ENCODE results near the gene RBM14.
A peak's percentile ranks its signal among the peaks of the same experiment; 100 is the strongest.
"Not testable (repeated sequence)": the region's sequence is repeated elsewhere in the genome, so short reads cannot be mapped to it uniquely, and the experiment has no call there.

Gene RBM14

DNA sequence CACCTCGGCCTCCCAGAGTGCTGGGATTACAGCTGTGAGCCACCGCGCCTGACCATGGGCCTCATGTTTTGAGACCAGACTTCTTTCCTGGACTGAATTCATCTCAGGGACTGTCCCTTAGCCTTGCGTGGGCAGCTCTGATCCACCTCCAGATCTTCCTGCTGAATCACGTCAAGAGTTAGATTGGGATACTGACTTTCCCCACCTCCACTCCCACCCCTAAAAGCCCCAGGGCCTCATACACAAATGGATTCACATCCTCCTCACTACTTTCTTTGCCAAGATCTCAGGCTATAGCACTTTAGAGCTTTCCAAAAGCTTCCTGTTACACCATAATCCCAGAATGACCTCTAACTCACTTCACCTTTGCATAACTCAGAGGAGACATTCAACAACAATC lies 35.6 kb upstream of the RBM14 start:
- H3K4me3 ChIP-seq, result no peak overlapping the region
- no peak for TF ChIP-seq EZH2 (IDR thresholded peaks at IDR 0.05)
- TF ChIP-seq FOXP2 (optimal IDR thresholded peaks at IDR 0.05; ENCODE audit: control extremely low read depth, extremely low read length, insufficient read depth), result no peak
- no peak for TF ChIP-seq POLR2AphosphoS5 (IDR thresholded peaks at IDR 0.05; ENCODE audit: borderline replicate concordance, low read depth, low read length)
- no peak for DNase-seq (ENCODE audit: low read depth, low spot score)

DNA sequence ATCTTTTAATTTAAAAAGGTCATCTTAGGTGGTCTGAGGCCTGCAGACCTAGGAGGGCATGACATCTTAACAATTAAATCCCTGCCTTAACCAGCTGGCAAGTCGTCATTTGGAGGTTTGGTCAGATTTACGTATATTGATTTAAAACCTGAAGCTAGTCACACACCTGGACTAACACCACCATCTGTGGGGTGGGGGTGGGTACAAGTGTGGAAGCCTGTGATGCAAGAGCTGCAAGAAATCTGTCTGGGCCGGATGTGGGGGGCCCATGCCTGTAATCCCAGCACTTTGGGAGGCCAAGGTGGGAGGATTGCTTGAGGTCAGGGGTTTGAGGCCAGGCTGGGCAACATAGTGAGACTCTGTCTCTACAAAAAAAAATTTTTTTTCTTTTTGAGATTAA lies 35.2 kb upstream of the RBM14 start:
- TF ChIP-seq POLR2AphosphoS5 (IDR thresholded peaks at IDR 0.05; ENCODE audit: borderline replicate concordance, low read depth, low read length) (no peak), EZH2 (IDR thresholded peaks at IDR 0.05) (no peak), FOXP2 (optimal IDR thresholded peaks at IDR 0.05; ENCODE audit: control extremely low read depth, extremely low read length, insufficient read depth) (no peak)
- Histone ChIP-seq H3K9ac (ENCODE audit: insufficient read length) (no peak overlapping the region), H3K4me3 (no peak overlapping the region), H3K36me3 (ENCODE audit: insufficient read depth, low read length) (no peaks in the 10 kb centered on the region), H3K27ac (no peak overlapping the region), H3K9me3 (ENCODE audit: low read depth, low read length) (no peaks in the 10 kb centered on the region)
- no peak for DNase-seq (ENCODE audit: low read depth, low spot score)

More for the DNA sequence above, 35.6 kb upstream of the RBM14 start:
- Histone ChIP-seq H3K9me3 (ENCODE audit: low read depth, low read length) (no peaks in the 10 kb centered on the region), H3K36me3 (ENCODE audit: insufficient read depth, low read length) (no peaks in the 10 kb centered on the region), H3K27ac (no peak overlapping the region), H3K9ac (ENCODE audit: insufficient read length) (no peak overlapping the region)

DNA sequence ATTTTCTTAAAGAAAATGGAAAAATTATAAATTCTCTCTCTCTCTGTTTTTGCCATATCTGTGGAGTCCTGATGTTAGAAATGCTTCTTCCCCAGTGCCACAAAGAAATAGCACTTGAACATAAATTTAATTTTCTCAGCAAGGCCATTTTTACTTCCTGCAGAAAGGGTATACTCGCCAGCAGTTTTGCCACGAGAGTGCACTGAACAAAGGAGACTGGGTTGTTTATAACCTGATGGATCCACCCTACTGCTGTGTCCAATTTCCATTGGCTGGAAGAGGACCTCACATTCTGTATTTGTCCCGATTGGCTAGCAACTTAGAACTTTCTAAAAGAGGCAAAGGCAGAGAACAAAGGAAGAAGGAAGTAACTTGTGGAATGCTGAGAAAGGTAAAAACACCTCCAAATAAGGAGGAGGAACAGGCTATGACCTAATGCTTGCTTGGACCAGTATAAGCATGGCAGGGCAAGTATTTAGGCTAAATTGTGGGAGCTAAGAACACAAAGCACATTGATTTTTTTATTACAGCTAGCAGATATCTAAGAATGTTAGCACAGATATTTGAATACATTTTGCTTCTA lies 33.8 kb upstream of the RBM14 start:
- not testable (repeated sequence) for H3K9ac ChIP-seq (ENCODE audit: insufficient read length); H3K9me3 ChIP-seq (ENCODE audit: low read depth, low read length); H3K27ac ChIP-seq; H3K4me3 ChIP-seq; DNase-seq (ENCODE audit: low read depth, low spot score); H3K36me3 ChIP-seq (ENCODE audit: insufficient read depth, low read length)

DNA sequence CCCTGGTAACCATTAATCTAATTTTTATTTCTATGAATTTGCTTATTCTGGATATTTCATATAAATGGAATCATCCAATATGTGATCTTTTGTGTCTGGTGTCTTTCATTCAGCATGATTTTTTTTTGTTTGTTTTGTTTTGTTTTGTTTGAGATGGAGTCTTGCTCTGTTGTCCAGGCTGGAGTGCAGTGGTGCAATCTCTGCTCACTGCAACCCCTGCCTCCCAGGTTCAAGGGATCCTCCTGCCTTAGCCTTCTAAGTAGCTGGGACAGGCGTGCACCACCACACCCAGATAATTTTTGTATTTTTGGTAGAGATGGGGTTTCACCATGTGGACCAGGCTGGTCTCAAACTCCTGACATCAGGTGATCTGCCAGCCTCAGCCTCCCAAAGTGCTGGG lies 31.0 kb upstream of the RBM14 start:
- H3K36me3 ChIP-seq (ENCODE audit: insufficient read depth, low read length); H3K9me3 ChIP-seq (ENCODE audit: low read depth, low read length); DNase-seq (ENCODE audit: low read depth, low spot score); H3K9ac ChIP-seq (ENCODE audit: insufficient read length); H3K27ac ChIP-seq; H3K4me3 ChIP-seq: not testable (repeated sequence)

DNA sequence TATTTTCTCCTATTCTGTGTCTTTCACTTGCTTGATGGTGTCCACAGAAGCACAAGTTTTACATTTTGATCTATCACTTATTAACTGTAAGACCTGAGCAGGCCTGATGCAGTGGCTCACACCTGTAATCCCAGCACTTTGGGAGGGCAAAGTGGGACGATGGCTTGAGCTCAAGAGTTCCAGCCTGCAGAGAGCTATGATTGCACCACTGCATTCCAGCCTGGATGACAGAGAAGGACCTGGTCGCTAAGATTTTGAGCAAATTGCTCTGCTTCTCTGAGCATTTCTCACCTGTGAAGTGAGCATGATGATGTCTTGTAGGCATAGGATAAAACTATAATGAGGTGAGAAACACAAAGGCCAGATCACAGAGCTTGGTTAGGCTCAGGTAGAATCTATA lies 30.3 kb upstream of the RBM14 start:
- no peak for DNase-seq (ENCODE audit: low read depth, low spot score)
- H3K27ac ChIP-seq, result no peak overlapping the region
- H3K9ac ChIP-seq (ENCODE audit: insufficient read length), result no peak overlapping the region
- no peak for TF ChIP-seq POLR2AphosphoS5 (IDR thresholded peaks at IDR 0.05; ENCODE audit: borderline replicate concordance, low read depth, low read length)
- no peak for TF ChIP-seq FOXP2 (optimal IDR thresholded peaks at IDR 0.05; ENCODE audit: control extremely low read depth, extremely low read length, insufficient read depth)
- no peak for TF ChIP-seq EZH2 (IDR thresholded peaks at IDR 0.05)
- no peaks in the 10 kb centered on the region for H3K36me3 ChIP-seq (ENCODE audit: insufficient read depth, low read length)
- no peaks in the 10 kb centered on the region for H3K9me3 ChIP-seq (ENCODE audit: low read depth, low read length)
- no peak overlapping the region for H3K4me3 ChIP-seq

DNA sequence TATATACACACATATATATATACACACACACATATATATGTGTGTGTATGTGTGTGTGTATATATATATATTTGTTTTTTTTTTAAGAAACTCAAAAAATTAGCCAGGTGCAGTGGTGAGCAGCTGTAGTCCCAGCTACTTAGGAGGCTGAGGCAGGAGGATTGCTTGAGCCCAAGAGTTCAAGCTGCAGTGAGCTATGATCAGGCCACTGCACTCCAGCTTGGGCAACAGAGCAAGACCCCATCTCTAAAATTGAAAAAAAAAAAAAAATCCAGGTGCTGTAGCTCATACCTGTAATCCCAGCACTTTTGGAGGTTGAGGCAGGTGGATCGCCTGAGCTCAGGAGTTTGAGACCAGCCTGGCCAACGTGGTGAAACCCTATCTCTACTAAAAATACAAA lies 27.1 kb upstream of the RBM14 start:
- H3K27ac ChIP-seq; H3K9ac ChIP-seq (ENCODE audit: insufficient read length); DNase-seq (ENCODE audit: low read depth, low spot score); H3K9me3 ChIP-seq (ENCODE audit: low read depth, low read length); H3K36me3 ChIP-seq (ENCODE audit: insufficient read depth, low read length); H3K4me3 ChIP-seq: not testable (repeated sequence)

DNA sequence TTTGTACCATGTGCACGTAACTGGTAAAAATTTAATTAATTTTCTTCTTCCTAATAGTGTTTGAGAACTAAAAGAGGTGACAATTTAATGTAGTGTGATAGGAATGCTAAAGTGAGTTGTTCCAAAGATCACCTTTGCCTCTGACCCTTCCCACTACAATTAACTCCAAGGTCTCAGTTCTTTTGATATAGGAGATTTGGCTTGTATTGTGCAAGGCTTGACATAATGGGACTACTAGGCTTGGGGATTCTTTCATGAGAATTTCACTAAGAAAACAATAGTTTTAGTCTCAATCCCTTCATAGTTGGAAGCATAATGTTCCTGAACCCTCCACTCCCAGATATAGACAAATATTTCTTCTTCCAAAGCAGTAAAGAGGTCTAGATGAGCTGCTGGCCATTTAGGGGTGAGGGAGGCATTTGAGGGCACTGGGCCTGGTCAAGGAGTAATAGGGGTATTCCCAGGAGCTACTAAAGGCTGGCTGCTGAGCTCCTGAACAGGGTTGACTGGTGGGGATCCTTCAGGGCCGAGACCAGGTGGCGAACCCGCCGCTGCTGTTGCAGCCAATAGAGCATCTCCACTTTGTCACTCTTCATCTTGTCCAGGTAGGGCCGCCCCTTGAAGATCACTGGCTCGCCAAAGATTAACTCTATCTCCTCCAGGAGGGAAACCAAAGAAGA lies 26.3 kb upstream of the RBM14 start:
- no peak overlapping the region for H3K9ac ChIP-seq (ENCODE audit: insufficient read length)
- no peak for DNase-seq (ENCODE audit: low read depth, low spot score)
- TF ChIP-seq POLR2AphosphoS5 (IDR thresholded peaks at IDR 0.05; ENCODE audit: borderline replicate concordance, low read depth, low read length) (no peak), FOXP2 (optimal IDR thresholded peaks at IDR 0.05; ENCODE audit: control extremely low read depth, extremely low read length, insufficient read depth) (no peak), EZH2 (IDR thresholded peaks at IDR 0.05) (no peak)
- no peaks in the 10 kb centered on the region for H3K9me3 ChIP-seq (ENCODE audit: low read depth, low read length)
- H3K27ac ChIP-seq, result no peak overlapping the region
- no peaks in the 10 kb centered on the region for H3K36me3 ChIP-seq (ENCODE audit: insufficient read depth, low read length)
- no peak overlapping the region for H3K4me3 ChIP-seq

DNA sequence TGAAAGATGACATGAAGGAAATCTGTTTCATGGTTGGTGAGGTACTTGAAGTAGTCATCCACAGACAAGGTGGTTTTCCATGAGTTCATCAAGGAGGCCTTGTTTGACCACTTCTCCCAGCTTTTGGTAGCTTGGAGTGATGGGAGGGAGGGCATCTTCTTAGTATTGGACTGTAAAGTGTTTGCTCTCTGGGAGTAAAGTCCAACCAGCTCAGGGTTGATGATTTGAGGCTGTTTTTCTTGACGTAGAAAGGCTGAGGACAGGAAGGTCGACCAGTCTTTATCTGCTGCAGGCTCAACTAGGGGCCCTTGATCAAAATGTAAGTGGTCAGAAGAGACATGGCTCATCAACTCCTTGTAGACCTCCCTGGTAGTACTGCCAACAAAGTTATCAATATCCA lies 25.3 kb upstream of the RBM14 start:
- DNase-seq (ENCODE audit: low read depth, low spot score), result no peak
- no peaks in the 10 kb centered on the region for H3K36me3 ChIP-seq (ENCODE audit: insufficient read depth, low read length)
- H3K9me3 ChIP-seq (ENCODE audit: low read depth, low read length), result no peaks in the 10 kb centered on the region
- H3K9ac ChIP-seq (ENCODE audit: insufficient read length), result no peak overlapping the region
- no peak overlapping the region for H3K27ac ChIP-seq
- TF ChIP-seq FOXP2 (optimal IDR thresholded peaks at IDR 0.05; ENCODE audit: control extremely low read depth, extremely low read length, insufficient read depth), result no peak
- no peak for TF ChIP-seq EZH2 (IDR thresholded peaks at IDR 0.05)
- no peak for TF ChIP-seq POLR2AphosphoS5 (IDR thresholded peaks at IDR 0.05; ENCODE audit: borderline replicate concordance, low read depth, low read length)
- no peak overlapping the region for H3K4me3 ChIP-seq

DNA sequence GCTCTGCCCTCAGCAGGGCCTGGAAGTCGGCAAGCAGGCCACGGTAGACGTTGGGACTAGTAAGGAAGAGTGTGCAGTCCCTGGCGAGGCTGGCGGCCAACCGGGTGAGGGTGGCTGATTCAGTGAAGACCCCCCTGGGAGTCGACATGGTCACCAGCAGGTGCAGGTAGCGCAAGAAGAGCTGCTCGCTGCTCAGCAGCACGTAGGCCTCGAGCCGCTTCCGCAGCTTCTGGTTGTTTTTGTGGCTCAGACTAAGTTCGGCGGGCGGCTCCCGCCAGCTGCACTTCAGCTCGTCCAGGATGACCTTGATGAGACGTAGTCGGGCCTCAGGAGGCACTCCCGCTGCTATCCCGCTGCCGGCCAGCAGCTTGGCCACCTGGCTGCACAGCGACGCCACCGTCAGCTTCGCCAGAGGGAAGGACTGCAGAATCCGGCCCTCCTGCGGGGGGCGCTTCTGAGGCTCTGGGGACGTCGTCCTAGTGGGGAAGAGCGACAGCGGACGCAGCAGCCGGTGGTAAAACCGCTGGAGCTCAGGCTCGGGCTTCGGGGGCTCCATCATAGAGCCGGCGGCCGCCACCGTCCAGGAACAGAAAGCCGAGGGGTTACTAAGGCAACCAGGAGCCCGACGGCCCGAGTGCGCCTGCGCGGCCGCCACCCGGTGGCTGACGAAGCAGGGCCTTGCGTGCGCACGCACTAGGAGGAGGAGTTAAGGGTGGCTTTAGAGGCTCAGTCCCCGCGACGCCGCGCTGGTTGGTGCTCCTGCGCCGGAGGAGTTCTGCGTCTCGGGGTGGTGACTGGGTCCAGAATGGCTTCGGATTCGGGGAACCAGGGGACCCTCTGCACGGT lies 23.8 kb upstream of the RBM14 start, which contains the start of the genes CCDC87 and CCS:
Gene CCDC87, minus strand, starts transcription at position 607 of the 846 bp plus-strand sequence. Its CDS starts 48 bp downstream, at position 559.
Gene CCS, plus strand, starts transcription at position 729 of the 846 bp plus-strand sequence. Its CDS starts 77 bp downstream, at position 806.
- Histone ChIP-seq H3K36me3 (ENCODE audit: insufficient read depth, low read length) (no peaks in the 10 kb centered on the region), H3K27ac (0 out of 2 replicates have a peak within 1 kb of the TSS, but pooled peaks have one; percentile 8), H3K9me3 (ENCODE audit: low read depth, low read length) (no peaks in the 10 kb centered on the region), H3K4me3 (peak within 1 kb of the TSS; percentile 81), H3K9ac (ENCODE audit: insufficient read length) (peak within 1 kb of the TSS; percentile 90)
- peak; percentile 51 for DNase-seq (ENCODE audit: low read depth, low spot score)
- TF ChIP-seq FOXP2 (optimal IDR thresholded peaks at IDR 0.05; ENCODE audit: control extremely low read depth, extremely low read length, insufficient read depth) (peak; percentile 39), POLR2AphosphoS5 (IDR thresholded peaks at IDR 0.05; ENCODE audit: borderline replicate concordance, low read depth, low read length) (peak; percentile 100), EZH2 (IDR thresholded peaks at IDR 0.05) (no peak)

All from SK-N-MC (cell line).